ENCODE data around the gene STX5. TPM values are rescaled to one million over a fixed set of nuclear protein-coding genes. Genes with fewer than 3 reads are reported as not detected.
"Not testable (repeated sequence)": the region's sequence is repeated elsewhere in the genome, so short reads cannot be mapped to it uniquely, and the experiment has no call there.

Gene STX5, protein sequence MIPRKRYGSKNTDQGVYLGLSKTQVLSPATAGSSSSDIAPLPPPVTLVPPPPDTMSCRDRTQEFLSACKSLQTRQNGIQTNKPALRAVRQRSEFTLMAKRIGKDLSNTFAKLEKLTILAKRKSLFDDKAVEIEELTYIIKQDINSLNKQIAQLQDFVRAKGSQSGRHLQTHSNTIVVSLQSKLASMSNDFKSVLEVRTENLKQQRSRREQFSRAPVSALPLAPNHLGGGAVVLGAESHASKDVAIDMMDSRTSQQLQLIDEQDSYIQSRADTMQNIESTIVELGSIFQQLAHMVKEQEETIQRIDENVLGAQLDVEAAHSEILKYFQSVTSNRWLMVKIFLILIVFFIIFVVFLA
- total RNA-seq, result 100 to 1,000 TPM; 103 to 119 TPM
- total RNA-seq, result 74.7 to 82.2 reads per million in 2 donors

DNA sequence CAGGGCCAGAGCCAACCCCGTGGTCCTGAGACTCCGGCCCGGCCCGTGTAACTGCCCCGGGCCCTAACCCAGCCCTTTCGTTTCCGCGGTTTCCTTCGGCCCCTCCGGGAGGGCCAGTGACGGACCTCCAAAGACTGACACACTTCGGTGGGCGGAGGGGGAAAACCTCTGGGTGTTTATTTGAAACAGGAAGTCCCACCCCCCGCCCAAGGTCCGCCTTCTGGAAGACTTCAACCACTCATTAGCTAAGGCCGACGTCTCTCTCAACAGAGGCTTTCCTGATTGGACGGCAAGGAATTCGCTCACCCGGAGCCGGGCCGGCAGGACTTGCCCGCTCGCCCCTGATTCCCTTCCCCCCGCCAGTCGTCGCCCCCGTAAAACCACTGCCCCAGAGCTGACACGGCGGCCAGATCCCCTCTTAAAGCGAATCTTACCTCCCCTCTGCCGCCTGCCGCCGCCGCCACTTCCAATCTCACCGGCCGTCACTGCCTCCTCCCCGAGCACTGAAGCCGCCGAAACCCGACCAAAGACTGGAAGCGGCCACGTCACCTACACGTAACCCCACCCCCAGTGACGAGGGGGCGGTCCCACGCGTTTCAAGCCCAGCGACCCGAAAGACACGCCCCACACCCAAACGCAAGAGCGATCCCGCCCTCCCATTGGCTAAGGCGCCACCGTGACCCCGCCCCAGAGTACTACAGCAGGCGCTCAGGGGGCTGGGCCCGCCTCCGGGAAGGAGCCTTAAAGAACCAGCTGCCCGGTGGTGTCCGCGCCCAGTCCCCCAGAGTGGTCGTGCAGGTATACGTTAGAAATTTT lies at the start of gene STX5:
TSS of gene STX5 (minus strand) at position 532 of the 816 bp plus-strand sequence. CDS start 808 bp downstream, outside the sequence.
- no peaks in the 10 kb centered on the region for H3K36me3 Mint-ChIP-seq (ENCODE audit: low read depth)

DNA sequence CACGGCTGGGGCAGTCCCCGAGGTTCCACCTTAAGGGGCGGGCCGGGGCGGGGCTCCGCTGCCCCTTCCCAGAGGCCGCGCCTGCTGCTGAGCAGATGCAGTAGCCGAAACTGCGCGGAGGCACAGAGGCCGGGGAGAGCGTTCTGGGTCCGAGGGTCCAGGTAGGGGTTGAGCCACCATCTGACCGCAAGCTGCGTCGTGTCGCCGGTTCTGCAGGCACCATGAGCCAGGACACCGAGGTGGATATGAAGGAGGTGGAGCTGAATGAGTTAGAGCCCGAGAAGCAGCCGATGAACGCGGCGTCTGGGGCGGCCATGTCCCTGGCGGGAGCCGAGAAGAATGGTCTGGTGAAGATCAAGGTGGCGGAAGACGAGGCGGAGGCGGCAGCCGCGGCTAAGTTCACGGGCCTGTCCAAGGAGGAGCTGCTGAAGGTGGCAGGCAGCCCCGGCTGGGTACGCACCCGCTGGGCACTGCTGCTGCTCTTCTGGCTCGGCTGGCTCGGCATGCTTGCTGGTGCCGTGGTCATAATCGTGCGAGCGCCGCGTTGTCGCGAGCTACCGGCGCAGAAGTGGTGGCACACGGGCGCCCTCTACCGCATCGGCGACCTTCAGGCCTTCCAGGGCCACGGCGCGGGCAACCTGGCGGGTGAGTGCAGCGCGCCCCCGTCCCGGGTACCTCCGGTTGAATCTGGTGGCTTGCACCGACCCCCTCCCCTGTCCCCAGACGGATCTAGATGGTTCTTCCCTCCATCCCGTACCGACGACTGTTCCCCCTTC lies 49.1 kb upstream of the STX5 start, which contains the start of gene SLC3A2:
TSS of gene SLC3A2 (plus strand) at position 94 of the 776 bp plus-strand sequence. CDS start at position 222, 128 bp downstream.
- peaks cover 11% of the 10 kb centered on the region for H3K36me3 Mint-ChIP-seq (ENCODE audit: low read depth)
- peak within 1 kb of the TSS; percentile 98 for H3K27ac Mint-ChIP-seq
- peaks cover 46% of the 10 kb centered on the region for H3K4me1 Mint-ChIP-seq
- no peaks in the 10 kb centered on the region for H3K27me3 Mint-ChIP-seq
- no peaks in the 10 kb centered on the region for H3K9me3 ChIP-seq (ENCODE audit: control insufficient read depth, low read length, poor library complexity, severe bottlenecking)
- peak; percentile 84 for ATAC-seq
- peak; percentile 80 to 83 (median 82) for DNase-seq
- peak within 1 kb of the TSS; percentile 99 for H3K4me3 Mint-ChIP-seq

More for the DNA sequence above, at the start of gene STX5:
- ATAC-seq (peak; percentile 93), DNase-seq (peak; percentile 98 to 99 (median 98))
- no peaks in the 10 kb centered on the region for H3K27me3 Mint-ChIP-seq
- H3K9me3 ChIP-seq (ENCODE audit: control insufficient read depth, low read length, poor library complexity, severe bottlenecking), result no peaks in the 10 kb centered on the region
- peaks cover 33% of the 10 kb centered on the region for H3K4me1 Mint-ChIP-seq
- H3K27ac Mint-ChIP-seq, result peak within 1 kb of the TSS; percentile 99
- H3K4me3 Mint-ChIP-seq, result peak within 1 kb of the TSS; percentile 99

DNA sequence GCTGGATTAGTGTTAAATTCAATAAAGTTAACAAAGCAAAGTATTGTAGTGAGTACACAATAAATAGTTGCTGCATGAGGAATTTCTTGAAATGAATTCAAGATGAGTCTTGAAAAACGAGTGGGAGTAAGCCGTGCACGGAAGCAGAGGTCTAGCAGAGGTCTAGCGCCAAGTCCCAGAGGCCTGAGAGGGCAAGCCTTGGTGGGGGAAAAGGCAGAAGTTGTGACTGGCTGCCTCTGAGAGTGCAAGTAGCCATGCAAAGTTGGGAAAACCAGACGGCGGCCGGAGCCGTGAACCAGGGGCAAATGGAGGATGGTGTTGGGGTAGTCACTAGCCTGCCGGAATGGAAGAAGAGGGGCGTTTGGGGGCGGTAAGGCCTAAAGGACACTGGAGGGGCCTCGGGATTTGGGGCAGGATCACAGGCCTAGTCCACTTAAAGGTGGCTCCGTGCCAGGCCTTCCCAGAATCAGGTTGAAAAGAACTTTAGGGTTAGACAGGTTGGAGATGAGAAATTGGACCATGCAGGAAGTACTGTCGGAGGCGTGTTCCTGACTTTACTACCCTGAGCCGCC lies 48.5 kb upstream of the STX5 start:
- H3K9me3 ChIP-seq (ENCODE audit: control insufficient read depth, low read length, poor library complexity, severe bottlenecking), result no peaks in the 10 kb centered on the region
- ATAC-seq, result no peak
- no peaks in the 10 kb centered on the region for H3K27me3 Mint-ChIP-seq
- peak overlapping the region; percentile 99 for H3K4me3 Mint-ChIP-seq
- DNase-seq, result no peak
- peaks cover 44% of the 10 kb centered on the region for H3K4me1 Mint-ChIP-seq
- H3K36me3 Mint-ChIP-seq (ENCODE audit: low read depth), result peaks cover 9% of the 10 kb centered on the region
- H3K27ac Mint-ChIP-seq, result peak overlapping the region; percentile 98

DNA sequence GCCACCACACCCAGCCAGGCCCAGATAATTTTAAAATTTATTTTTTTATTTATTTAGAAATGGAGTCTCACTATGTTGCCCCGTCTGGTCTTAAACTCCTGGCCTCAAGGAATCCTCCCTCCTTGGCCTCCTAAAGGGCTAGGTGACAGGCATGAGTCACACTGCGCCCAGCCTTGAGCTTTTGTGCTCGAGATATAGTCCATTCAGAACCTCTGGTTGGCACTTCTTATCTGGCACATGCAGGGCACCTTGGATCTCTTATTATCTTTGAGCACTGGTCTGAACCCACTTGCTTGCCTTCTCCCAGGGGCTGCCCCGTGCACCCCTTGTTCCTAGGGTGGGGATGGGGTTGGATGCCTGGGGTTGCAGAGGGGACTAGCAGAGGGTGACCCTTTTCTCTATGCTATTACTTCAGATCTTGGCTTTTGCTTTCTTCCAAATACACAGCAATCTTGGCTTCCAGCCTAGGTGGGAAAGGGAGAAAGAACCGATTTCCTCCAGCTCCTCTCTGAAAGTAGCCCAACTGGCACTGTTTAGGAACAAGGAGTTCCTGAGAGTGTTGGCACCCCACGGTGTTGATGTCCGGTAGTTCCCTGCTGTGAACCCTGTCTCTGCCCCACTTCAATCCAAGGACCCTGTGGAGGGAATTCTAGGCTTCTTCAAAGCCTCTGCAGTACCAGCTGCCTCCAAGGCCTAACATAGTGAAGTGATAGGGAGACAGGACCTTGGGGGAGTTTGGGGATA lies 47.6 kb upstream of the STX5 start:
- Mint-ChIP-seq H3K4me1 (peaks cover 41% of the 10 kb centered on the region), H3K36me3 (ENCODE audit: low read depth) (peaks cover 8% of the 10 kb centered on the region), H3K27ac (peak overlapping the region; percentile 98), H3K27me3 (no peaks in the 10 kb centered on the region), H3K4me3 (peak overlapping the region; percentile 99)
- DNase-seq (no peak), ATAC-seq (no peak)
- no peaks in the 10 kb centered on the region for H3K9me3 ChIP-seq (ENCODE audit: control insufficient read depth, low read length, poor library complexity, severe bottlenecking)

DNA sequence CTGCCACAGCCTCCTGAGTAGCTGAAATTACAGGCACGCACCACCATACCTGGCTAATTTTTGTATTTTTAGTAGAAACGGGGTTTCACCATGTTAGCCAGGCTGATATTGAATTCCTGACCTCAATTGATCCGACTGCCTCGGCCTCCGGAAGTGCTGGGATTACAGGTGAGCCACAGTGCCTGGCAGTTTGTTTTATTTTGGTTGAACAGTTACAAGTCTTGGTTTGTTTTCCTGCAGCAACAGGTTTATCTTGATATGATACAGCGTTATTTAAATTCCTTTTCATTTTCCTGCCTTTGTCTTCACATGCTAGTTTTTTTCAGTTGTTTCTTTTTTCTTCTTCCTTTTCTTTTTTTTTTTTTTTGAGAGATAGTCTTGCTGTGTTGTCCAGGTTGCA lies 44.9 kb upstream of the STX5 start:
- Mint-ChIP-seq H3K27ac (no peak overlapping the region), H3K4me1 (peaks cover 17% of the 10 kb centered on the region)

DNA sequence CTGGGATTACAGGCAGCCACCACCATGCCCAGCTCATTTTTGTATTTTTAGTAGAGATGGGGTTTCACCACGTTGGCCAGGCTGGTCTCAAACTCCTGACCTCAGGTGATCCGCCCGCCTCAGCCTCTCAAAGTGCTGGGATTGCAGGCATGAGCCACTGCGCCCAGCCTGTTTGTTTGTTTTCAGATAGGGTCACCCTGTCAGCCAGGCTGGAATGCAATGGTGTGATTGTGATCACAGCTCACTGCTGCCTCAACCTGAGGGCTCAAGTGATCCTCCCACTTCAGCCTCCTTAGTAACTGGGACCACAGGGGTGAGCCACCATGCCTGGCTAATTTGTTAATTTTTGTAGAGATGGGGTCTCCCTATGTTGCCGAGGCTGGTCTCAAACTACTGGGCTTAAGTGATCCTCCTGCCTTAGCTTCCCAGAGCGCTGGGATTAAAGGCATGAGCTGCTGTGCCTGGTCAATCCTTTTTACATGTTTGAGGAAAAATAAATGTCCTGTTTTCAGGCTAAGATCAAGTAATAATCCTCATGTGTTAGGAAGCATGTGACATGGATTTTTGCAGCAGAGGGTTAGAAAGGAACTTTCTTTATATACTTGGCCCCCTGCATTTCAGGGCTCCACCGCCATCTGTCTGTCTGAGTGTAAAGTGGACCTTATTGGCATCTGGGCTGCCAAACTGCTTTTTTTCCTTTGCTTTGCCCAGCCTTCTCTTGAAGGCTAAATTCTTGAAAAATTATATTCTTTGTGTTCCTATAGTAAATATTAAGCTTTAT lies 44.0 kb upstream of the STX5 start:
- DNase-seq, result no peak
- Mint-ChIP-seq H3K27ac (no peak overlapping the region), H3K4me1 (peaks cover 14% of the 10 kb centered on the region), H3K27me3 (no peaks in the 10 kb centered on the region), H3K36me3 (ENCODE audit: low read depth) (peaks cover 5% of the 10 kb centered on the region), H3K4me3 (no peak overlapping the region)
- no peaks in the 10 kb centered on the region for H3K9me3 ChIP-seq (ENCODE audit: control insufficient read depth, low read length, poor library complexity, severe bottlenecking)
- ATAC-seq, result no peak

More for the DNA sequence above, 44.9 kb upstream of the STX5 start:
- Mint-ChIP-seq H3K4me3 (no peak overlapping the region), H3K27me3 (no peaks in the 10 kb centered on the region), H3K36me3 (ENCODE audit: low read depth) (peaks cover 5% of the 10 kb centered on the region)
- no peaks in the 10 kb centered on the region for H3K9me3 ChIP-seq (ENCODE audit: control insufficient read depth, low read length, poor library complexity, severe bottlenecking)
- DNase-seq (no peak), ATAC-seq (no peak)

DNA sequence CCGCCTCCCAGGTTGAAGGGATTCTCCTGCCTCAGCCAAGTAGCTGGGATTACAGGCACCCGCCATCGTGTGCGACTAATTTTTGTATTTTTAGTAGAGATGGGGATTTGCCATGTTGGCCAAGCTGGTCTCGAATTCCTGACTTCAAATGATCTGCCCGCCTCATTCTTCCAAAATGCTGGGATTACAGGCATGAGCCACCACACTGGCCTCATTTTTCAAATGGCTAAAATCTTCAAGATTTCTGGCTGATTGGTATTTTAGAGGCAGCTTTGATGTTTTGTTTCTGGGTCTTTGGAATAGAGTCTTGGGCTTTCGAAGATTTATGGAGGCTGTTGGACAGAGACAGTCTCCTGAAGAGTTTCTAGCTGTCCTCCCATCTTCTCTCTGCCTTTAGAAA lies 43.0 kb upstream of the STX5 start:
- no peaks in the 10 kb centered on the region for H3K9me3 ChIP-seq (ENCODE audit: control insufficient read depth, low read length, poor library complexity, severe bottlenecking)
- H3K4me1 Mint-ChIP-seq, result peaks cover 4% of the 10 kb centered on the region
- DNase-seq (no peak), ATAC-seq (no peak)
- no peaks in the 10 kb centered on the region for H3K36me3 Mint-ChIP-seq (ENCODE audit: low read depth)
- H3K4me3 Mint-ChIP-seq, result no peak overlapping the region
- no peaks in the 10 kb centered on the region for H3K27me3 Mint-ChIP-seq
- no peak overlapping the region for H3K27ac Mint-ChIP-seq

DNA sequence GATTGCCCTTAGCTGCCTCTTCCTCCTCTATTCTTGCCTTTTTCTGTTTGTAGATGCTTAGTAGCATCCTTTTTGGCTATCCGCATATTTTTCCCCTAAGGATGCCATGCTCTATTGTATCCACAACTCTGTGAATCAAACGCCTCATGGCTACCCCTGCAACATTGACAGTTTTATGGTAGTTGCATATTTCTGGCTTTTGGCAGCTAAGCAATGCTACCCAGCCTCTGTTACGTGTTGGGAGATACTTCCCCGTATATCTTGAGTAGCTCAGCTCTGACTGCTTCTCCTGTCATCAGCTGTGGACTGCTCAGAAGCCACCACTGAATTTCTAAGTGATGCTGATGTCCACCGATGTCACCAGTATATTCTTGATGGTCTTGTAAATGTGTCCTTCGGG lies 33.8 kb upstream of the STX5 start:
- peaks cover 5% of the 10 kb centered on the region for H3K4me1 Mint-ChIP-seq
- no peaks in the 10 kb centered on the region for H3K9me3 ChIP-seq (ENCODE audit: control insufficient read depth, low read length, poor library complexity, severe bottlenecking)
- DNase-seq (no peak), ATAC-seq (no peak)
- H3K27me3 Mint-ChIP-seq, result no peaks in the 10 kb centered on the region
- no peak overlapping the region for H3K27ac Mint-ChIP-seq
- H3K4me3 Mint-ChIP-seq, result no peak overlapping the region
- H3K36me3 Mint-ChIP-seq (ENCODE audit: low read depth), result no peaks in the 10 kb centered on the region

DNA sequence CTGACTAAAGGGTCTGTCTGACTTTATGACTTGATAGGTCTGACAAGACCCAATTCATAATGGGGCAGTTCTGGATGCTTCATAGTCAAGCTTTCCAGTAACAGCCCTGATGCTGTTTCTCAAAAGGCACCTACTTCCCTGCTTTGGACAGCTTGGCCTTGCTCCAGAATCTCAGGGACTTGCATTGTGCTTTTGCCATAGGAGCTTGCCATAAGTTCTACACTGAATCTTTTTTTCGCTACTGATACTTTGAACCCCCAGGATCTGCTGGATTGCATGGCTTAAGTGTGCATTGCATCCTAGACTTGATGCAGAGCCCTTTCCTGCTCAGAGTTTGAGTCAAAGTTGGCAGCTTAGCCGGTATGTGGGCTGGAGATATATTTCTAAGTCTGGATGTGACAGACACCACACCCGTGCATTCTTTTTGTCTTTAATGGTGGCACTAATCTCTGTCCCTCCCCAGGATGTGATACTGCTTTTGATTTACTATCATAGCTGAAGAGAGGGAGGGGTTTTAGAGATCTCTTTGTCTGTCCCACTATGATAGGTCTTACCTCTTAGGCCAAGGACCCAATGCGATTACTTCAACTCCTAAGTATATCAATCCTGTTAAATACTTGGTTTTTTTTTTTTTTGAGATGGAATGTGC lies 32.0 kb upstream of the STX5 start:
- H3K4me1 Mint-ChIP-seq, result peaks cover 5% of the 10 kb centered on the region
- H3K9me3 ChIP-seq (ENCODE audit: control insufficient read depth, low read length, poor library complexity, severe bottlenecking), result no peaks in the 10 kb centered on the region
- ATAC-seq, result no peak
- no peak overlapping the region for H3K4me3 Mint-ChIP-seq
- no peaks in the 10 kb centered on the region for H3K27me3 Mint-ChIP-seq
- no peak overlapping the region for H3K27ac Mint-ChIP-seq
- H3K36me3 Mint-ChIP-seq (ENCODE audit: low read depth), result no peaks in the 10 kb centered on the region
- DNase-seq, result no peak

DNA sequence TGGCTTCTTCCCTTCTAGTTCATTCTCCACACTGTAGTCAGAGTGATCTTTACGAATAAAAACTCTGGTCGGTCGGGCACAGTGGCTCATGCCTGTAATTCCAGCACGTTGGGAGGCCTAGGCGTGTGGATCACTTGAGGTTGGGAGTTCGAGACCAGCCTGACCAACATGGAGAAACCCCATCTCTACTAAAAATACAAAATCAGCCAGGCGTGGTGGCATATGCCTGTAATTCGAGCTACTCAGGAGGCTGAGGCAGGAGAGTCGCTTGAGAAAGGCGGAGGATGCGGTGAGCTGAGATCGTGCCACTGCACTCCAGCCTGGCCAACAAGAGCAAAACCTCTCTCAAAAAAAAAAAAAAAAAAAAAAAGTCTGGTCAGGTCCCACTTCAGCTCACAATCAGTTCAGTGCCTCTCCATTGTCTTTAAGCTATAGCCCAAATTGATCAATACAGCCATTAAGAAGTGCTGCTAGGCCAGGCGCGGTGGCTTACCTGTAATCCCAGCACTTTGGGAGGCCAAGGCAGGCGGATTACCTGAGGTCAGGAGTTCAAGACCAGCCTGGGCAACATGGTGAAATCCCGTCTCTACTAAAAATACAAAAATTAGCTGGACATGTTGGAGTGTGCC lies 29.8 kb upstream of the STX5 start:
- H3K27me3 Mint-ChIP-seq; ATAC-seq; H3K4me3 Mint-ChIP-seq; DNase-seq; H3K36me3 Mint-ChIP-seq (ENCODE audit: low read depth); H3K9me3 ChIP-seq (ENCODE audit: control insufficient read depth, low read length, poor library complexity, severe bottlenecking): not testable (repeated sequence)
- Mint-ChIP-seq H3K4me1 (peaks cover 12% of the 10 kb centered on the region), H3K27ac (peak overlapping the region; percentile 37)

Data from T-helper 17 cell (primary cell).